ENCODE data around the gene CDH10. TPM values are rescaled to one million over a fixed set of nuclear protein-coding genes. Genes with fewer than 3 reads are reported as not detected.

Gene CDH10
- total and polyA plus RNA-seq, 4 donors, result 0.09 TPM; not detected in 3

DNA sequence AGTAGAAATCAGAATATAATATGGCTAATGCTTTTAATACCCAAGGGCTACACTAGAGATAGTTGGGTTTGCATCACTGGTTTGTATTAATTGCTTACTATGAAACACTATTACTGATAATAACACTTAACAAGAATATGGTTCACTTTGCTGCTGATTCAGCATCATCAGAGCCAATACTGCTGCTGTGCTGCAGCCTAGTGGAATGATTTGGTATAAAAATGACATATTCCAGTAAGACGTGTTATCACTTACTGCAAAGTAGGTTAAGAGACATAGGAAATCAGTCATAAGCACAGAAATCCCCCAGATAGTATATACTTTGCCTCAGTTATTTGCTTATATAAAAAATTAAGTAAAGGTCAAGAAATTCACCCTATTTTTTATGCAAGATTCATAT, 2.8 kb downstream of the CDH10 start:
- Histone ChIP-seq H3K9ac (ENCODE audit: low read depth in 1 of 2, low read length in 2 of 2) (no peak overlapping the region), H3K4me1 (ENCODE audit: control insufficient read depth in 4 of 4, insufficient read depth in 4 of 4, low read length in 3 of 4) (peaks cover 0 to 4% (median 0%) of the 10 kb centered on the region in 4 donors), H3K9me3 (ENCODE audit: control insufficient read depth in 4 of 4, low read length in 3 of 4) (no peaks in the 10 kb centered on the region), H3K27ac (ENCODE audit: low read depth in 1 of 2, low read length in 2 of 2) (no peak overlapping the region), H3K36me3 (ENCODE audit: control insufficient read depth in 4 of 4, insufficient read depth in 3 of 4, low read depth in 1 of 4, low read length in 3 of 4) (no peaks in the 10 kb centered on the region), H3K4me3 (ENCODE audit: low read depth in 1 of 3, low read length in 3 of 3) (no peak overlapping the region), H3K27me3 (ENCODE audit: control insufficient read depth in 4 of 4, insufficient read depth in 4 of 4, low read length in 3 of 4) (peaks cover 0 to 11% (median 0%) of the 10 kb centered on the region in 4 donors)
- DNase-seq (ENCODE audit: low spot score), result no peak
- 0% methylated on average over 1 of the region's 1 CpG for WGBS
- TF ChIP-seq RAD21 (IDR thresholded peaks at IDR 0.05) (peak; percentile 81 to 83), JUND (IDR thresholded peaks at IDR 0.05) (no peak), EGR1 (IDR thresholded peaks at IDR 0.05; ENCODE audit: low read depth in 2 of 2) (no peak)
- TF ChIP-seq, protein P1, sequence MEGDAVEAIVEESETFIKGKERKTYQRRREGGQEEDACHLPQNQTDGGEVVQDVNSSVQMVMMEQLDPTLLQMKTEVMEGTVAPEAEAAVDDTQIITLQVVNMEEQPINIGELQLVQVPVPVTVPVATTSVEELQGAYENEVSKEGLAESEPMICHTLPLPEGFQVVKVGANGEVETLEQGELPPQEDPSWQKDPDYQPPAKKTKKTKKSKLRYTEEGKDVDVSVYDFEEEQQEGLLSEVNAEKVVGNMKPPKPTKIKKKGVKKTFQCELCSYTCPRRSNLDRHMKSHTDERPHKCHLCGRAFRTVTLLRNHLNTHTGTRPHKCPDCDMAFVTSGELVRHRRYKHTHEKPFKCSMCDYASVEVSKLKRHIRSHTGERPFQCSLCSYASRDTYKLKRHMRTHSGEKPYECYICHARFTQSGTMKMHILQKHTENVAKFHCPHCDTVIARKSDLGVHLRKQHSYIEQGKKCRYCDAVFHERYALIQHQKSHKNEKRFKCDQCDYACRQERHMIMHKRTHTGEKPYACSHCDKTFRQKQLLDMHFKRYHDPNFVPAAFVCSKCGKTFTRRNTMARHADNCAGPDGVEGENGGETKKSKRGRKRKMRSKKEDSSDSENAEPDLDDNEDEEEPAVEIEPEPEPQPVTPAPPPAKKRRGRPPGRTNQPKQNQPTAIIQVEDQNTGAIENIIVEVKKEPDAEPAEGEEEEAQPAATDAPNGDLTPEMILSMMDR (IDR thresholded peaks at IDR 0.05; ENCODE audit: low read depth, low read length, missing input control), result peak; percentile 50

DNA sequence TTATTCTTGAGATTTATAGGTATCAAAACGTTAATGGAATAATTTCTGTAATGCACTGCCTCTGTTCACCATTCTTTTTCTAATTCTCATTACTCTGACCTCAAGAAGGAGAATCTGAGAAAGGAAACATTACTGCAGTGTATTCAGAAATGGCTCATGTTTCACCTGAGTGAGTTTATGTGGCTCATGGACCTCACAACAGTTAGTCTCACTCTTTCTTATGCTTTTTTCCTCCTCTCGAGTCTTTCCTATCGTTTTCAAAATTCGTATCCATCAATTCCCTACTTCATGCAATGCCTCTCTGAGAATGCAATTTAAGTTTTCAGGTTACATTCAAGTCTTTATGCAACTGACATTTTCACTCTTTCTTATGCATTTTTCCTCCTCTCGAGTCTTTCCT, 9.6 kb downstream of the CDH10 start:
- Histone ChIP-seq H3K36me3 (ENCODE audit: control insufficient read depth in 4 of 4, insufficient read depth in 3 of 4, low read depth in 1 of 4, low read length in 3 of 4) (no peaks in the 10 kb centered on the region), H3K4me1 (ENCODE audit: control insufficient read depth in 4 of 4, insufficient read depth in 4 of 4, low read length in 3 of 4) (no peaks in the 10 kb centered on the region), H3K27ac (ENCODE audit: low read depth in 1 of 2, low read length in 2 of 2) (no peak overlapping the region), H3K9me3 (ENCODE audit: control insufficient read depth in 4 of 4, low read length in 3 of 4) (no peaks in the 10 kb centered on the region), H3K27me3 (ENCODE audit: control insufficient read depth in 4 of 4, insufficient read depth in 4 of 4, low read length in 3 of 4) (peaks cover 0 to 6% (median 1%) of the 10 kb centered on the region in 4 donors), H3K9ac (ENCODE audit: low read depth in 1 of 2, low read length in 2 of 2) (no peak overlapping the region), H3K4me3 (ENCODE audit: low read depth in 1 of 3, low read length in 3 of 3) (no peak overlapping the region)
- no peak for DNase-seq (ENCODE audit: low spot score)
- 58% methylated on average over 5 of the region's 5 CpGs for WGBS
- no peak for TF ChIP-seq HNF4G (IDR thresholded peaks at IDR 0.05)
- TF ChIP-seq, protein P2, sequence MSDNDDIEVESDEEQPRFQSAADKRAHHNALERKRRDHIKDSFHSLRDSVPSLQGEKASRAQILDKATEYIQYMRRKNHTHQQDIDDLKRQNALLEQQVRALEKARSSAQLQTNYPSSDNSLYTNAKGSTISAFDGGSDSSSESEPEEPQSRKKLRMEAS (IDR thresholded peaks at IDR 0.05), result no peak
- no peak for TF ChIP-seq FOXA1 (IDR thresholded peaks at IDR 0.05)
- no peak for TF ChIP-seq EGR1 (IDR thresholded peaks at IDR 0.05; ENCODE audit: low read depth in 2 of 2)
- TF ChIP-seq FOXA2 (IDR thresholded peaks at IDR 0.05), result no peak
- no peak for TF ChIP-seq GABPA (IDR thresholded peaks at IDR 0.05 in 1 of 2, conservative IDR thresholded peaks at IDR 0.05 in 1 of 2)
- no peak for TF ChIP-seq NR2F2 (IDR thresholded peaks at IDR 0.05)

DNA sequence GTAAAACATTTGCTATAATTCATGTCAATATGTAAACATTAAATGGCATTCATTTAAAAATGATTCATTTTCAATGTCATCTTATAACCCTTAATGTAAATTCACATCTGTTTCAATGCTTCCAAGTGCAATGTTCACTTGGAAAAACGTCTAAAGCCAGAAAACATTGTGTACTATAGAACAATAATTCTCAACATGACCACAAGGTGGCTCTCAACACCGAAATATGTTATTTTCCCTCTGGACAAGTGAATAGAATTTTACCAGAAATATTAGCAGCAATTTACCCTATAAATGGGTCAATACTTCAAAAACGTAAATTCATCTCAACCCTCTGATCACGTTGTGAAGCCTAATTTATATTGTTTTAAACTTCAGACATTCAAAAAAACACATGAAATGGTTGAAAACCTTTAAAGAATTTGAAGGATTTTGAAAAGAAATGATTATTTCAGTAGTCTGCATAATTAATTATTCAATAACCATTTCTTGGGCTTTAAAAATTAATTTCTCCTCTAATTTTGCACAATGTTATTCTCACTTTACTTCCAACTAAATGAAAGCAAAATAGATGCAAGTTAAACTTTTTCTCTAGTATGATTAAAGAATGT, 11.0 kb downstream of the CDH10 start:
- Histone ChIP-seq H3K9me3 (ENCODE audit: control insufficient read depth in 4 of 4, low read length in 3 of 4) (no peaks in the 10 kb centered on the region), H3K27ac (ENCODE audit: low read depth in 1 of 2, low read length in 2 of 2) (no peak overlapping the region), H3K4me1 (ENCODE audit: control insufficient read depth in 4 of 4, insufficient read depth in 4 of 4, low read length in 3 of 4) (no peaks in the 10 kb centered on the region), H3K36me3 (ENCODE audit: control insufficient read depth in 4 of 4, insufficient read depth in 3 of 4, low read depth in 1 of 4, low read length in 3 of 4) (no peaks in the 10 kb centered on the region), H3K9ac (ENCODE audit: low read depth in 1 of 2, low read length in 2 of 2) (no peak overlapping the region), H3K4me3 (ENCODE audit: low read depth in 1 of 3, low read length in 3 of 3) (no peak overlapping the region), H3K27me3 (ENCODE audit: control insufficient read depth in 4 of 4, insufficient read depth in 4 of 4, low read length in 3 of 4) (peaks cover 0 to 6% (median 1%) of the 10 kb centered on the region in 4 donors)
- TF ChIP-seq, protein P1 (IDR thresholded peaks at IDR 0.05; ENCODE audit: low read depth, low read length, missing input control), result peak; percentile 62
- TF ChIP-seq JUND (IDR thresholded peaks at IDR 0.05) (no peak), RAD21 (IDR thresholded peaks at IDR 0.05) (peak; percentile 80 to 85)
- under 1% methylated on average over 4 of the region's 4 CpGs for WGBS
- DNase-seq (ENCODE audit: low spot score), result no peak
